Stimulated activated CD8-positive, alpha-beta memory T cell treated with anti-CD3 and anti-CD28 coated beads, Interleukin-7, amount 100 ng/mL, for 4 hours (primary cell): Measurements from ENCODE around the gene LAMA3.
A peak's percentile ranks its signal among the peaks of the same experiment; 100 is the strongest.

Source experiments
- DNase-seq, 2 donors: peaks; one replicate each; pipeline ENCODE4 v3.0.0-alpha.2; 2020; ENCODE audit warnings: low read depth in 2 of 2

The LAMA3 gene

DNA sequence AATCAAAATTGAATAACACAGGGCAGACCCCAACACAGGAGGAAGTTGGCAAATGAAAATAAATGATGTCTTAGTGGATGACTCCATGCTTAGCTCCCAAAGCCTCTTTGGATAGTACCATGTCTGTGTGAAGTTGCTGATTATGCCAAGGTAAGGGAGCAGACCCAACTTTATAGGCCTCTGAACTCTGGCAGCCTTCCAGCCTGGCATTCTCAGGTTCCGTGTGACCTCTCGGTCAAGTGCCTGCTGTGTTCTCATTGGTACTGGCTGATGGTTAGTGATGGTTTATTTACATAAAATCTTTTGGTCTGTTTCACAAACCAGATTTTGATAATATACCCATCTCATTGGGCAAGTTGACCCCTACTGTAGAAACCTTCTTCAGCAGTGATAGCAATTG is 213.1 kb downstream of the LAMA3 start:
- no peak for DNase-seq

DNA sequence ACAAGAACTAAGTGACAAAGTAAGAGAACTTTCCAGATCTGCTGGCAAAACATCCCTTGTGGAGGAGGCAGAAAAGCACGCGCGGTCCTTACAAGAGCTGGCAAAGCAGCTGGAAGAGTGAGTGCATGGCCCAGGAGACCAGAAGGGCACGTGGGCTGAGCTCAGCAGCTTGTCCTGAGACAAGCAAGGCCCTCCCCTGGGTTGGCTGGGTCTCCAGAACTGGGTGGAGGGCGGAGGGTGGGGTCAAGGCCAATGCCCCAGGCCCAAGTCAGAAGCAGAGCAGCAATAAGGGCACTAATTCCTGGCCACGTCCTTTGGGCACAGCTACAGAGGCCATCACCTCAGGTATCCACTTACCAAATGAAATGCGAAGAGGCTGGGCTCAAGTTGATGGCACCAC is 214.7 kb downstream of the LAMA3 start:
- DNase-seq: no peak

DNA sequence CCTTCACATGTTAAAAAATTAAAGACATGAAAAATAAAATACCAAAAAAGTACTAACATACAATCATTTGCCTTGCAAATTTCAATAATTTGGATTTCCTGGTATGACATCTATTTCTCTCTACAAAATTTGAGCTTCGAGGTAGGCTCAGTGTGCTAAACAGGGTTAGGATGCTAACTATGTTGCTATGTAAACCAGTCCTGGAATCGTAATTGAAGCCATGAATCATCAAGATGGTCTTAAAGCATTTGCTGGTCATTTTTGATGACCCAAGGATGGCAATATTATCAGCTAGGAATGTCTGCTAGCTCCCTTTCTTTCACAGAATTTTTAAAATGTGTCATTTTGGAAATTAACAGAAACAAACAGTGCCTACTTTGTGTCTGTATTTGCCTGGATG is 217.4 kb downstream of the LAMA3 start:
- no peak for DNase-seq

DNA sequence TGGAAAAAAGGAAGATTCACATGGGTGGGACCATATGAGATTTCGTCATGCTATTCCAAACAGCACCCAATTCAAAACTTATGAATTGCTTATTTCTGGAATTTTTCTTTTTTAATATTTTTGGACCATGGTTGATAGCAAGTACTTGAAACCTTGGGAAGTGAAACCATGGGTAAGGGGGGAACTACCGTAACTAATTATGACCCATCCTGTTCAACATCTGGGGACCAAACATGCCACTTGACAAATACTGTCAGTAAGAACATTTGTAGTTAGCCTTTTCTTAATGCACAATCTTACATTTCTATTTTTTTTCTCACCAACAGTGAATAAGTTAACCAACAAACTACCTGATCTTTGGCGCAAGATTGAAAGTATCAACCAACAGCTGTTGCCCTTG is 219.6 kb downstream of the LAMA3 start:
- DNase-seq: no peak

DNA sequence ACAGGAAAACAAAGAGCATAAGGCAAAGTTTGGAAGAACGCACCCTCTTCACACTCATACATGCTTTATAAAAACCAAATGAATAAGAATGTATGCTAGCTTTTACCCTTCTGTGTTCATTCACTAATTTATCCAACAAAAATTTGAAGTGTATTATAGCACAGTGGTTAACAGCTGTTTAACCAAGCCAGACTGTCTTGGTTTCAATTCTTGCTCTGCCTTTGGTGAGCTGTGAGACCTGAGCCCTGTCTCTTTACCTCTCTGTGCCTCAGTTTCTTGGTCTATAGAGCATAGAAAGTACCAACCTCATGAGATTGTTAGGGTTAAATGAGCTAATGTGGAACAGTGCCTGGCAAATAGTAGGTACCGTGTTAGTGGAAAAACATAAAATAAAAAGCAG is 220.8 kb downstream of the LAMA3 start:
- no peak for DNase-seq

DNA sequence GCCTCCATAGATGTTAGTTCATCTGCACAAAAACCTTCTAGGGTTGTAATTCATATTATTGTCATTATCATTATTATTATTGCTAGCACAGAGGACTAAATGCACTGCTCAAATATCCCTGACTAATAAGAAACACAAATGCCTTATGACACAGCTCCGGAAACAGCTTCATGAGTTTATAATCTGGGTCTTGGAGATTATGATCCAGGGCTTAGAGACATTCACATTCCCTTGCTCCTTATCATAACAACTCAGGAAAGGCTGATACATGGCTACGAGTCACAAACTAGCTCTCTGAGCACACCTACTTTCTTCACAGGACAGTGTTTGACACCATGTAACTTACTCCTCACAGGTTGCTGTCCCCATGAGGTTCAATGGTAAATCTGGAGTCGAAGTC is 223.1 kb downstream of the LAMA3 start:
- DNase-seq: no peak

DNA sequence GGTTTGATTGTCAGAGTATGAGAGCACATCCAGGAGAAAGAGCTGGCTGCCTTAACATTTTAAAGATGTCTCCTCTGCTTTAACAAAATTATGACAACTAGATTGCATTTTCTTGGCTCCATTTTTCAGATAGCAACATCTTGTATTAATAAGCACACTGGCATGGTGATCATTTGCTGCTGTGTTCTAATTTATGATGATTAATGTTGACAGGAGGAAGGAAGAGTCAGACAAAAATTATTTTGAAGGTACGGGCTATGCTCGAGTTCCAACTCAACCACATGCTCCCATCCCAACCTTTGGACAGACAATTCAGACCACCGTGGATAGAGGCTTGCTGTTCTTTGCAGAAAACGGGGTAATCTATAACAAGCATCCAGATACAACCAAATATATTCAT is 227.1 kb downstream of the LAMA3 start:
- no peak for DNase-seq

DNA sequence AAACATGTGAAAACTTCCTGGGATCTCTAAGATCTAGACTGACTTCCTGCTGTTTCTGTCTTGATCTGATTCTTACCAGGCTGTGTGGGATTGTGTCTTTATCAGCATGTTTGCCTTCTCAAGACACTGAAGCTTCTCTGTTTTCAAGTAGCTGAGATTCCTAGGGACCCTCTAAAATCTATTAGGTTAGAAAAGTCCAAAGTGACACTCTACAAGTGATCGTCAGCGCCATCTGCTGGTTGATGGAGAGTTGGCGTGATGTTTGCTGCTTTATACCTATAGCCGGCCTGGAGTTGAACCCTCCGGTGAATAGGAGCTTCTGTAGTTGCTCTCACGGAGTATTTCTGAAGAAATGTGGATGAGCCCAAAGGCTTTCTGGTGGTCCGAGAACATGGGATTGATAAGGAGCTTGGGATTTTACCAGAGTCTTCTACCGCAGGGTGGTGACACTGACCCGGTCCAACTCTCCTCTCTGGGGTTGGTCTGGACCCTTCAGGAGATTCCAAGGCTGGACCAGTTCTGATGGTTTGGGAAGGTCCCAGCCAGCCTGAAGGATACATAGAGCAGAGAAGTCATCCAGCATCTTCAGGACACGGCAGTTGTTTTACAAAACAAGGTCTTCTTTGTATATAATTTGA is 229.3 kb downstream of the LAMA3 start:
- DNase-seq: peak; percentile 58 to 74

DNA sequence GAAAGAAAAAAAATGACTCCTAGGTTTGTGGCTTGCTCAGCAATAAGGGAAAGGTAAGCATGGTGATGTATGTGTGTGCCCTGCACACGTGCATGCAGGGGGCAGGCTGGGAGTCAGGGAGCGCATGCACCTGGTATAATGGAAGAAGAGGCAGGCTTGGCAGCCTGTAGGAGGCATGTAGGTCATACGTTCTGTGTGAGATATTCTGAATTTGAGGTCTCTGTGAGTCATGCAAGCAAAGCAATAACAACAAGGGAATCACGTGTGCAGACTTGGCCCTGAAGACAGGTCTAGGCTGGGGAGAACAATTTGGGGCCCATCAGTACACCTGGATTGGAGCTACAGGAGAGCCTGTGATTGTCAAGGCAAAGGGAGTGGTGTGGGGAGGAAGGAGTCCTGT is 230.8 kb downstream of the LAMA3 start:
- no peak for DNase-seq

DNA sequence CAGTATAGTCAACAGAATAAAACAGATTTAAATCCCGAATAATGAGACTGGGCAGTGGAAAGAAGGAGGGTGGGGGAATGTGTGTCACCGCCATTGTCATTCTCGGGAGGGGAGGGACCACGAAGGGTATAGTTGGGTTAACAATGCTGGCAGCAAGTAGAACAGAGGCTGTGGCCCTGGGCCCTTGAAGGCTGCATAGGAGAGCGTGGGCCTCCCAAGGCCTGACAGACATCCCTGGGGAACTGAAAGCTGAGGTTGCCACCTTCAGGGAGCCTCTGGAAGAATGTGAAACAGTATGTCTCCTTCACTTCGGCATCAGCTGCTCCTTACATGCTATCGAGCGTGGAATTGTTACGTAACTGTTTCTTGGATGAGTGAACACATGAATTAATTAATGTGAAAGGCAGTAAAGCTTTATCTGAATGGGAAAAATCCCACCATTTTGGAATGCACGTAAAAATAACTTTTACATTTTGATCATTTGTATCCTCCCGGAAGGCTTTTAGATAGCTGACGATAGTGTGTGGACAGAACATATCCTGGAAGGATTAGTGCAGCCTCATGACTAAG is 232.5 kb downstream of the LAMA3 start:
- DNase-seq: no peak

DNA sequence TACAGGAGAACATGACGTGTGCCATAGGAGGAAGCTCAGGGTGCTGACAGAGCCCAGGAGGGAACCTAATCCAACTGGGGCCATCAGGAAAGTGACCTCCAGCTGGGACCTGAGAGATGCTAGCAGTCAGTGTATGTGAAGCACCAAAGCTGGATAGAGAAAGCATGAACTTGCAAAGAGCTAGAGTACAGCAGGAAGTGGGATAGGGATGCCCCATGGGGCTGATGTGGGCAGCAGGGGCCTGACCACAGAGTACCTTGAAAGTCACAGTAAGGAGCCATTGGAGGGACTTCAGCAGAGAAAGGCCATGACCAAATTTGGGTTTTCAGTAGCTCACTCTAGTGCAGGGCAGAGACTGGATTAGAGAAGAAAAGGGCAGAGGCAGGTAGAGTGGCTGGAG is 233.7 kb downstream of the LAMA3 start:
- no peak for DNase-seq

DNA sequence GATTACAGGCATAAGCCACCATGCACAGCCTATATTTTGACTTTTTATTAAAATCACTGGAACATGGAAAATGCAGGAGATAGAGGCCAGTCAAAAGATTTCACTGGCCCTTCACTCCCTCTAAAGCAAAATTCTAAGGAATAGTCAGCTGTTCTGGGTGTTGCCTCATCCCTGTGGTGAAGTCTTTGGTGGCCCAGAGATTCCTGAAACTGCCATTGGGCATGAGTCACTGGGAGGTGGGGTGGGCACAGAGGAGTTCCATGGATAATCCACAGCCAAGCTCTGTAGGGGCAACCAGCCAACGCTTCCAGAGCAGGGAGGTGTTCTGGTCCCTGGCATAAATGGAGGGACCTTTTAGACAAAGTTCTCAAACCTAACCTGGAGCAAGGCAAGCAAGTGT is 235.6 kb downstream of the LAMA3 start:
- no peak for DNase-seq

DNA sequence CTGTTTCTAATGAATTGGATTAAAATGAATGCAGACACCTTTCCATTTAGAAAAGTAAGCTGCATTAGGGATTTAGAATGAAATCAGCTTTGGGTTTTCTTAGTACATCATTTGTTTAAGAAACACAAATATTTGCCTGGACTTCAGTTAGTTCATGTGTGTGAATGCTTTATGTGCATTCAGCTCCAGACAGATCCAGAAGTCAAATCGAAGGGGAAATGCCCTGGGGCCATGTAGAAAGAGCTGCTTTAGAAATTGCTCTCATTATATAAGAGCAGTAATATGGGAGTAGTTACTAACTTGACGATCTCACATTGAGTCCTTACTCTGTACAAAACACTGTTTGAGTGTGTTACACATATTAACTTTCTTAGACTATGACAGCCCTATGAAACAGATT is 237.3 kb downstream of the LAMA3 start:
- no peak for DNase-seq

DNA sequence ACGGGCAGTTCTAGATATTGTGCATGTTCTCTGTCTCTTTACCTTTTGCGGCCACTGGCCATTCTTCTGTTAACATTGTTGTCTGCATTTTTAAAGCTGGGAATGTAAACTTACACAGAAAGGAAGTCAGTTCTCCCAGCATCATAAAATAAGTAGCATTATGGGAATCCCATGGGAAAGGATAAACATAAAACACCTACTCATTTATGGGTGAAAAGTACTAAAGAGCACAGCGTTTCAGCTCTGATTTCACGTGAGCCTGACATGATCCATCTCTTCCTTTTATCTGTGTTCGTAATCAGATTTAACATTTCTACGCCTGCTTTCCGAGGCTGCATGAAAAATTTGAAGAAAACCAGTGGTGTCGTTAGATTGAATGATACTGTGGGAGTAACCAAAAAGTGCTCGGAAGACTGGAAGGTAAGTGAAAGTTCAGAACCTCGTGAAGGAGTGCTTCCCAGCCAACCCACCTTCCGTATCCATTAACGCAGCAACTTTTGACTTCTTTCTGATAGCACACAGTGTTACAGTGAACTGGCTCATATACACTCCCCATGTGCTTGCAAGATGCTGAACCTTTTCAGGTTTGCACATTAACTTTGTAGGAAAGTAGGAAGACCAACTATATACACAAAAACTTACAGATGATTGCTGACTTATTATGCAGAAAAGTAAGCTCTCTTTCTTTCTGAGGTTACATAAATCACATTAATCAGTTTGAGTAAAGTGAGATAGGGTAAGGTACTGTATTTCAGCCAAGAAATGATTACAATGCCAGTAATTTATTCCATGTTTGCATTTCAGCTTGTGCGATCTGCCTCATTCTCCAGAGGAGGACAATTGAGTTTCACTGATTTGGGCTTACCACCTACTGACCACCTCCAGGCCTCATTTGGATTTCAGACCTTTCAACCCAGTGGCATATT is 238.8 kb downstream of the LAMA3 start:
- no peak for DNase-seq

DNA sequence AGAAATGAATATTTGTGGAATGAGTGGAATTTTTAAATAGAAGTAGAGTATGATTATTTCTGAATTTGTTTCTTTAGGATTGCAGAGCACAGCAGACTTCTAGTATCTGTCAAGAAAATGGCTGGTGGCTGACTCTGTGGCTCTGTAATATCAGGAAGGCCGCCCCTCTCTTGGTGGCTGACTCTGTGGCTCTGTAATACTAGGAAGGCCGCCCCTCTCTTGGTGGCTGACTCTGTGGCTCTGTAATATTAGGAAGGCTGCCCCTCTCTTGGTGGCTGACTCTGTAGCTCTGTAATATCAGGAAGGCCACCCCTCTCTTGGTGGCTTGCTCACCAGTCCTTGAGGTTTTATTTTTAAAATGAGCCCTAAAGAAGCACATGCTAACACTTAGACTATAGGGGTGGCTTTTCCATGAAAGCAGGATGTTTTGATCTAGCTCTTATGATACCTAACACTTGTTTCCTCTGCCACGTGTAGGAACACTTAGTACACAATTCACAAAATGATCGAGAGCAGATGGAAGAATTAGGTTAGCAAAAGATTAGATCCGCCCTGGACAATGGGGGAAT is 240.2 kb downstream of the LAMA3 start:
- DNase-seq: no peak

DNA sequence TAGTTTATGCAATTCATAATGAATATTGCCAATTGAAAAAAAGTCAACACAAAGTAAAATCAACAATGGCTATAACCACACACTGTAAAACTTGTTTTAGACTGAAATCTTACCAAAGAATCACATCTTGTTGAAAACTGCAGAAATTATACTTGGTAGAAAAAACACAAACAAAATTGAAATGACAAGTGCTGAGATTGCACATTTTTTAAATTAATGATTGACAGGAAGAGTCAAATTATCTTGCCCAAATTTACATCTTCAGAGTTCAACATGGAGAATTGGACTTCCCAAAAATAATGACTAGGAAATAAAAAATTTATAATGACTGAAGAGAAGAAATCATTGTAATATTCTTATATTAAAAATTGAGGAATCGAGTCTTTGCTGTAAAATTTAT is 240.7 kb downstream of the LAMA3 start:
- DNase-seq: no peak

DNA sequence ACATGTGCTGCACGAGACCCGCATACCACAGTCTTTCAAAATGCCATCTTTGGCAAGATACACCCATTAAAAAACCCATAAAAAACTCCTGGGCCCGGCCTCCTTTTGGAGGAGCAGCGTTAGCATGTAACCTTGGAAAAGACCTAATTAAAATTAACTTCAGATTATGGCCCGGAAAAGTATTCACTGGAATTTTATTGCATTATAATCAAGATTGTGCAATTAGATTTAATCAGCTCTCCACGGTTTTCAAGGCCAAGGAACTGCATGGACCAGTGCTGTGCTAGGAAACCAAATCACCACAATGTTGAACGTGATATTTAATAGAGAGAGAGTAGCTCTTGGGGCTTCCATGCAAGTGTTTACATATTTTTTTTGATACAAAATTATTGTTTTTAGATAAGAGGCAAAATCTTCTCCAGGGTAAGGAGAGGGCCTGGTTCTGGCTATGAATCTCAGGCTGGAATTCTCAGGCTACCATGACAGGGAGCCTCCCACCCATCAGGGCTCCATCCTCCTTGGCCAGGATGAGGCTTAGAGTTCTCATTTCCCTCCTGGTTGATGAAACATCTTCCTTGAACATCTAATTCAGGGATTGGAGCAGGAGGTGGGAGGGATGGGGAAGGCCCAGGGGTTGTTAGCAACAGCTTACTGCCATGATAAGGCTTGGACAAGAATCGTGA is 243.3 kb downstream of the LAMA3 start:
- DNase-seq: no peak

DNA sequence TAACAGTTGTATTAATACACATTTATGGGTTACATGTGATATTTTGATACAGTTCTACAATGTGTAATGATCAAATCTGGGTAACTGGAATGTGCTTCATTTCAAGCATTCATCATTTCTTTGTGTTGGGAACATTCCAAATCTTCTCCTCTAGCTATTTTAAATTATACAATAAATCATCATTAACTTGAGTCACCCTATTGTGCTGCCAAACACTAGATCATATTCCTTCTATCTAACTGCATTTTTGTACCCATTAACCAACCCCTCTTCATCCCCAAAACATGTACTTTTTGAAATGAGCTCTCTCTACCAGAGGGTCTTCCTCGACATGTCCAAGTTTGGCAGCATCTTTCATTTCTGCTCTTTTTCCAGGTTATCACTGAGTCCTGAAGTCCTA is 244.2 kb downstream of the LAMA3 start:
- no peak for DNase-seq

DNA sequence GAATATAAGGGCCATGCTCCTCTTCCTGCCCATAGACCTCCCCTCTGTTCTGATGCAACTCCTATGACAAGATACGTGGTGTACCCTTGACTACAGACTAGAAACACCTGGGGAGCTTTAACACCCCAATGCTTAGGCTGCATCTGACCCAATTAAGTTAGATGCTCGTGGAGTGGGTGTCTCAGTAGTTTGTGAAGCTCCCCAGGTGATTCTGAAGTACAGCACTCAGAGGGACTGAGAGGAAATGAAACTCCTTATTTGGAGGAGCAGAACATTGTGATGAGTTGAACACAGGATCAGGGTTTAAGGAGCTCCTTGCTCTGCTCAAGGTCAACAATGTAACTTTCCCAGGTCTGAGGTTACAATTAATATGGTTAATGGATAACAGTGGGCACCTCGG is 245.0 kb downstream of the LAMA3 start:
- no peak for DNase-seq

DNA sequence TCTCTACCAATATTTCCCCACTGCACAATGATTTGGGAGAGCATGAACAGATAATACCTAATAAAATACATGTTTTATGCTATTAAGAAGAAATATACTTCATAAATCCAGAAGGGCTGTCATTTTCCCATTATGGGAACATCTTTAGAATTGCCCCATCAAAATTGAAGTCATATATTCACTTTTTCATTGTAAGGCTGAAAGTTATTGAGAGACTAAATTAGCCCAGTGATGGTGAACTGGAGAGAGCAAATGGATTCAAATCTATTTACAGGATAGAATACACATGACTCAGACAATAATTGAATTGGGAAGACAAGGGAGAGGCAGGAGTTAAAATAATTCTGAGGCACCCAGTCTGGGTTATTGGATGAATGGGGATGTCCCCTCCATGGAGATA is 245.6 kb downstream of the LAMA3 start:
- no peak for DNase-seq

DNA sequence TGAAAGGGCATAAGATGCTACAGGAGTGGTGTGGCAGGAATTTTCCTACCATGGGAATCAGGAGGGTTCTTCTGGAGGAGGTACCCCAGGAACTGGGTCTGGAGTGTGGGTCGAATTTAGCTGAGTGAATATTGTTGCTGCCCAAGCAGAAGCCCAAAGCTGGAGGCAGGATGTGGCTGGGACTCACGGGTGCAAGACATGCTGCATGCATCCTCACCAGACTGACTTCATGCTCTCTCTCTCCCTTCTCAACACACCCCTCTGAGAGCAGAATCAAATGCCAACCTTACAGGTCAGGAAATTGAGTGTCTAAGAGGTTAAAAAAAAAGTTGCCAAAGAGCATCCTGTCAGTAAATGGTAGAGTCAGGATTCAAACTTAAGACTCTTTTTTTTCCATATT is 246.6 kb downstream of the LAMA3 start:
- no peak for DNase-seq

DNA sequence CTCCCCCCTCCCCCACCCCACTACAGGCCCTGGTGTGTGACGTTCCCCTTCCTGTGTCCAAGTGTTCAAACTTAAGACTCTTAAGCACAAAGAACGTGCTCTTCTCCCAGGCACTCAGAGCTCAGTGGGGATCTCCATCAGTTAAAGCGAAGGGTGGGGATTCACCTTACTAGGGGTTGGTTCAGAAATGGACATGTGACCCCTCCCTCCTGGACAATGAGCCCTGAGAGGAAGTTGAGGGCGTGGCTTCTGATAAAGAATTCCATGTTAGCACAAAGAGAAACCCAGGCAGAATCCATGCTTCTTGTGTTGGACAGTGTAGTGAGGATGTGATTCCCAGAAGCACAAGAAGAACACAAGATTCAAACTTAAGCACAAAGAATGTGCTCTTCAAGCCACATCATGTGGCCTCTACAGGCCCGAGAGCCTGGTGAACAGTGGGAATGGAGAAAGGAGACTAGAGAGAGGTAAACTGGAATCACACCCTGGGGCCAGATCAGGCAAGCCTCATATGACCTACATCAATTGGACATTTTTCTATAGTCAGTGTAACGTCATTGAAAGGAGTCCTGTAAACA is 247.2 kb downstream of the LAMA3 start:
- no peak for DNase-seq
